ENCODE measurements around the gene RAB3GAP1.

GRCh38 chr2:135055182-135055786 is 3.2 kb downstream of the RAB3GAP1 start:
- TF ChIP-seq, protein P1, sequence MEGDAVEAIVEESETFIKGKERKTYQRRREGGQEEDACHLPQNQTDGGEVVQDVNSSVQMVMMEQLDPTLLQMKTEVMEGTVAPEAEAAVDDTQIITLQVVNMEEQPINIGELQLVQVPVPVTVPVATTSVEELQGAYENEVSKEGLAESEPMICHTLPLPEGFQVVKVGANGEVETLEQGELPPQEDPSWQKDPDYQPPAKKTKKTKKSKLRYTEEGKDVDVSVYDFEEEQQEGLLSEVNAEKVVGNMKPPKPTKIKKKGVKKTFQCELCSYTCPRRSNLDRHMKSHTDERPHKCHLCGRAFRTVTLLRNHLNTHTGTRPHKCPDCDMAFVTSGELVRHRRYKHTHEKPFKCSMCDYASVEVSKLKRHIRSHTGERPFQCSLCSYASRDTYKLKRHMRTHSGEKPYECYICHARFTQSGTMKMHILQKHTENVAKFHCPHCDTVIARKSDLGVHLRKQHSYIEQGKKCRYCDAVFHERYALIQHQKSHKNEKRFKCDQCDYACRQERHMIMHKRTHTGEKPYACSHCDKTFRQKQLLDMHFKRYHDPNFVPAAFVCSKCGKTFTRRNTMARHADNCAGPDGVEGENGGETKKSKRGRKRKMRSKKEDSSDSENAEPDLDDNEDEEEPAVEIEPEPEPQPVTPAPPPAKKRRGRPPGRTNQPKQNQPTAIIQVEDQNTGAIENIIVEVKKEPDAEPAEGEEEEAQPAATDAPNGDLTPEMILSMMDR (conservative IDR thresholded peaks at IDR 0.05; ENCODE audit: low read depth, low read length): no peak
- TF ChIP-seq NFE2L2 (IDR thresholded peaks at IDR 0.05; ENCODE audit: low read depth, low read length) (no peak), MXI1 (IDR thresholded peaks at IDR 0.05; ENCODE audit: borderline replicate concordance, low read depth, low read length) (no peak), RAD21 (IDR thresholded peaks at IDR 0.05; ENCODE audit: low read length) (no peak), RFX5 (IDR thresholded peaks at IDR 0.05; ENCODE audit: low read depth, low read length) (no peak), POLR2A (IDR thresholded peaks at IDR 0.05; ENCODE audit: low read depth, low read length) (no peak), USF2 (IDR thresholded peaks at IDR 0.05; ENCODE audit: low read depth, low read length) (no peak), CEBPB (IDR thresholded peaks at IDR 0.05; ENCODE audit: low read depth, low read length) (no peak)
